PFSK-1 (cell line): ENCODE results near the gene SDCCAG8.

Experiments
- FOXP2 ChIP-seq: optimal IDR thresholded peaks from 2 replicates; pipeline ENCODE3; 2011; ENCODE audit warnings: borderline replicate concordance, control low read depth, inconsistent platforms; ENCODE audit not compliant: insufficient read depth; ENCODE audit errors: extremely low read length, extremely low read depth
- POLR2AphosphoS5 ChIP-seq: IDR thresholded peaks from 2 replicates; pipeline ENCODE4 v1.6.1; 2012; ENCODE audit warnings: low read depth, mild to moderate bottlenecking, control low read depth, low read length, moderate library complexity
- REST ChIP-seq, 2 experiments: IDR thresholded peaks; 2 replicates each; pipeline versions ENCODE4 v1.6.1 to v1.8.0; 2011 to 2012; ENCODE audit warnings: low read depth in 2 of 2, low read length in 2 of 2, control low read depth in 1 of 2, inconsistent platforms in 1 of 2, mild to moderate bottlenecking in 1 of 2, moderate library complexity in 1 of 2; ENCODE audit not compliant: insufficient read depth in 1 of 2
- SIN3A ChIP-seq: IDR thresholded peaks from 2 replicates; pipeline ENCODE4 v1.6.1; 2012; ENCODE audit warnings: mild to moderate bottlenecking, low read length, moderate library complexity, borderline replicate concordance; ENCODE audit not compliant: insufficient read depth
- TAF1 ChIP-seq: IDR thresholded peaks from 2 replicates; pipeline ENCODE4 v1.6.1; 2012; ENCODE audit warnings: low read length, control low read depth, borderline replicate concordance; ENCODE audit not compliant: insufficient read depth

Gene SDCCAG8

GRCh38 chr1:243494741-243495431 lies 239.0 kb downstream of the SDCCAG8 start:
- no peak for TF ChIP-seq TAF1
- no peak for TF ChIP-seq SIN3A
- no peak for TF ChIP-seq REST (IDR thresholded peaks at IDR 0.05; ENCODE audit: insufficient read depth in 1 of 2, low read depth in 2 of 2, low read length in 2 of 2)
- no peak for TF ChIP-seq FOXP2
- TF ChIP-seq POLR2AphosphoS5 = no peak

DNA sequence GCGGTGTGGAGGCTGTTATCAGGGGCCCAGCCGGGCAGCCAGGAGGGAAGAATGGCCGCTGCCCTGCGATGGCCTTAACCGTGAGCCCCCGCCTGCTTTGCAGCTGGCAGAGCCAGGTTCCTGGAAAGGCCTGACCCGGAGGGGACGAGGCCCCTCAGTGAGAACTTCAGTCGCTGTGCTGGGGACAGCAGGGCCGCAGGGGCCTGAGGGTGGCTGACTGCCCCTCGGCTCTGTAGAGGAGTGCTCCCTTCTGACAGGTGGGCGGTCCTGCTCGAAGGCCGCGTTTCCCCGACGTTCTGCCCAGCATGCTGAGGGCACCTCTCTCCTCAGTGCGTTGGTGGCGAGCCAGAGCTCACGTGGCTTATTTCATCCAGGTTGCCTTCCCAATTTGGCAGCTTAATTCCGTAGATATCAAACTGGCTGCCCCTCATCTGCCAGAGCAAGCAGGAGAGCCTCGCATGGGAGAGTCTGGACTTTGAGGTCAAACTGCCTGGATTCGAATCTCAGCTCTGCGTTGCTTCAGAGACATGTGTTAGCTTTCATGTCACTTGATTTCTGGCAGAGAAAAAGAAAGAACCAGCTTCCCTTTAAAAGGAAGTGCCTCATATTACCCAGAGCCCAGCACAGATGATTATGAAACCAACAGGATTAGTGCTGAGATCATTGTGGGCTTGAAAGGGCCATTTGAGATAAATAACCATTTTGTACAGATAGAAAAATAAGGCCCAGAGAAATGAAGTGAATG lies 239.8 kb downstream of the SDCCAG8 start:
- TF ChIP-seq REST (IDR thresholded peaks at IDR 0.05; ENCODE audit: insufficient read depth in 1 of 2, low read depth in 2 of 2, low read length in 2 of 2) = no peak
- no peak for TF ChIP-seq POLR2AphosphoS5
- no peak for TF ChIP-seq FOXP2
- no peak for TF ChIP-seq SIN3A
- no peak for TF ChIP-seq TAF1

- TF ChIP-seq POLR2AphosphoS5 (no peak), SIN3A (no peak), FOXP2 (no peak), TAF1 (no peak), REST (IDR thresholded peaks at IDR 0.05; ENCODE audit: insufficient read depth in 1 of 2, low read depth in 2 of 2, low read length in 2 of 2) (no peak)
Measured at GRCh38 chr1:243496187-243496646, 240.4 kb downstream of the SDCCAG8 start.

GRCh38 chr1:243496806-243497205 lies 241.0 kb downstream of the SDCCAG8 start:
- TF ChIP-seq SIN3A = no peak
- no peak for TF ChIP-seq TAF1
- no peak for TF ChIP-seq POLR2AphosphoS5
- TF ChIP-seq FOXP2 = no peak
- TF ChIP-seq REST (IDR thresholded peaks at IDR 0.05; ENCODE audit: insufficient read depth in 1 of 2, low read depth in 2 of 2, low read length in 2 of 2) = no peak
